Colonic mucosa (tissue), 4 donors: ENCODE data around the gene LRRIQ4. TPM values are rescaled to one million over a fixed set of nuclear protein-coding genes. Genes with fewer than 3 reads are reported as not detected.

Source experiments
- DNase-seq: peaks from one replicate; pipeline ENCODE4 v3.0.0-alpha.2; 2020
- H3K27ac ChIP-seq: fragments of 200-600 bp; one replicate; pipeline ENCODE4 v1.8.0; 2021
- H3K27me3 ChIP-seq: fragments of 200-600 bp; one replicate; pipeline ENCODE4 v1.8.0; 2021
- H3K36me3 ChIP-seq: fragments of 200-600 bp; one replicate; pipeline ENCODE4 v1.8.0; 2021
- H3K4me1 ChIP-seq: fragments of 200-600 bp; one replicate; pipeline ENCODE4 v1.8.0; 2021; ENCODE audit warnings: mild to moderate bottlenecking
- H3K4me3 ChIP-seq: fragments of 200-600 bp; one replicate; pipeline ENCODE4 v1.8.0; 2021
- H3K9ac ChIP-seq, 2 donors: one replicate each; pipeline ENCODE4 v1.7.0; 2013; ENCODE audit warnings: control low read depth in 2 of 2, low read depth in 2 of 2, low read length in 2 of 2
- H3K9me3 ChIP-seq: fragments of 200-600 bp; one replicate; pipeline ENCODE4 v1.8.0; 2021
- CTCF ChIP-seq: fragments of 200-600 bp; IDR thresholded peaks from one replicate; pipeline ENCODE4 v1.8.0; 2022; ENCODE audit warnings: antibody characterized with exemption, mild to moderate bottlenecking
- intact Hi-C: fragments of 100-400 bp; cut with DNase I; formaldehyde crosslinking; loops from one replicate; pipeline ENCODE4 v1.14.1; 2022
- total RNA-seq, 2 donors: library from RNA; stranded (reverse); fragmentation: NEBNext Ultra II Directional in 1 of 2; extraction: Animal tissue kit (Norgen Biotek cat#: 25700) in 1 of 2; gene quantifications; one replicate each; pipeline ENCODE4 v1.2.1, GENCODE V29; 2021
- donor health status: healthy.
- donor health status: DM: no; HTN: no; CAD: no.
- donor health status: DM: no; HTN: no; CAD: no.

The LRRIQ4 gene
- total RNA-seq, 2 donors from 2014 or later = not detected

GRCh38 chr3:169771497-169772304 lies 41.0 kb upstream of the LRRIQ4 start:
- peak; percentile 71 for DNase-seq
- Histone ChIP-seq H3K27ac (peak overlapping the region; percentile 100), H3K9me3 (no peaks in the 10 kb centered on the region), H3K36me3 (no peaks in the 10 kb centered on the region), H3K27me3 (no peaks in the 10 kb centered on the region), H3K9ac (peak overlapping the region; percentile 93 to 97), H3K4me3 (peak overlapping the region; percentile 87), H3K4me1 (peaks cover 23% of the 10 kb centered on the region)
- intact Hi-C loops = loop anchor here (10.0 kb wide), 1 partner anchor 213 kb away; no protein-coding TSS in a partner anchor
- no peak for TF ChIP-seq CTCF

GRCh38 chr3:169772305-169772896 lies 40.3 kb upstream of the LRRIQ4 start:
- Histone ChIP-seq H3K27ac (peak overlapping the region; percentile 100), H3K9me3 (no peaks in the 10 kb centered on the region), H3K36me3 (no peaks in the 10 kb centered on the region), H3K4me3 (peak overlapping the region; percentile 87), H3K4me1 (peaks cover 23% of the 10 kb centered on the region), H3K27me3 (no peaks in the 10 kb centered on the region), H3K9ac (peak overlapping the region; percentile 93 to 97)
- peak; percentile 76 for DNase-seq
- no peak for TF ChIP-seq CTCF
- intact Hi-C loops = loop anchor here (10.0 kb wide), 1 partner anchor 212 kb away; no protein-coding TSS in a partner anchor

GRCh38 chr3:169772897-169773816 lies 39.5 kb upstream of the LRRIQ4 start, which contains the start of gene MYNN:
TSS of gene MYNN (plus strand) at chr3:169773396. CDS start at chr3:169774296, 900 bp downstream.
- no peak for TF ChIP-seq CTCF
- no peaks in the 10 kb centered on the region for H3K36me3 ChIP-seq
- H3K27ac ChIP-seq = peak within 1 kb of the TSS; percentile 100
- peak within 1 kb of the TSS; percentile 93 to 97 for H3K9ac ChIP-seq
- peaks cover 23% of the 10 kb centered on the region for H3K4me1 ChIP-seq
- peak; percentile 96 for DNase-seq
- intact Hi-C loops = loop anchor here (10.0 kb wide), 1 partner anchor 212 kb away; no protein-coding TSS in a partner anchor
- peak within 1 kb of the TSS; percentile 87 for H3K4me3 ChIP-seq
- no peaks in the 10 kb centered on the region for H3K9me3 ChIP-seq
- H3K27me3 ChIP-seq = no peaks in the 10 kb centered on the region

GRCh38 chr3:169774186-169774585 lies 38.5 kb upstream of the LRRIQ4 start:
- H3K27me3 ChIP-seq = no peaks in the 10 kb centered on the region
- H3K4me1 ChIP-seq = peaks cover 23% of the 10 kb centered on the region
- H3K4me3 ChIP-seq = peak overlapping the region; percentile 87
- no peaks in the 10 kb centered on the region for H3K36me3 ChIP-seq
- DNase-seq = no peak
- no peak for TF ChIP-seq CTCF
- H3K9me3 ChIP-seq = no peaks in the 10 kb centered on the region
- H3K27ac ChIP-seq = no peak overlapping the region
- intact Hi-C loops = loop anchor here (10.0 kb wide), 1 partner anchor 211 kb away; no protein-coding TSS in a partner anchor
- H3K9ac ChIP-seq = peak overlapping the region in 1 of 2 donors; percentile 97

GRCh38 chr3:169777822-169778221 lies 34.8 kb upstream of the LRRIQ4 start:
- no peak overlapping the region for H3K4me3 ChIP-seq
- H3K9ac ChIP-seq = no peak overlapping the region
- intact Hi-C loops = loop anchor here (10.0 kb wide), 1 partner anchor 207 kb away; no protein-coding TSS in a partner anchor
- peaks cover 23% of the 10 kb centered on the region for H3K4me1 ChIP-seq
- no peaks in the 10 kb centered on the region for H3K27me3 ChIP-seq
- H3K9me3 ChIP-seq = no peaks in the 10 kb centered on the region
- DNase-seq = no peak
- no peak overlapping the region for H3K27ac ChIP-seq
- peaks cover 4% of the 10 kb centered on the region for H3K36me3 ChIP-seq
- no peak for TF ChIP-seq CTCF
